HG02840 (cell line): Measurements from ENCODE around the gene KIF26A.
"Not testable (repeated sequence)": the region's sequence is repeated elsewhere in the genome, so short reads cannot be mapped to it uniquely, and the experiment has no call there.

Experiments used
- ATAC-seq: cut with Tn5 transposase; IDR thresholded peaks from one replicate; pipeline ENCODE4 v1.9.1; 2021; ENCODE audit warnings: mild to moderate bottlenecking, moderate library complexity, moderate number of reproducible peaks; ENCODE audit not compliant: unreplicated experiment, low FRiP score

The KIF26A gene

GRCh38 chr14:104217486-104218360 is 79.3 kb downstream of the KIF26A start:
- ATAC-seq: no peak

GRCh38 chr14:104218361-104219180 is 80.2 kb downstream of the KIF26A start:
- ATAC-seq: no peak

DNA sequence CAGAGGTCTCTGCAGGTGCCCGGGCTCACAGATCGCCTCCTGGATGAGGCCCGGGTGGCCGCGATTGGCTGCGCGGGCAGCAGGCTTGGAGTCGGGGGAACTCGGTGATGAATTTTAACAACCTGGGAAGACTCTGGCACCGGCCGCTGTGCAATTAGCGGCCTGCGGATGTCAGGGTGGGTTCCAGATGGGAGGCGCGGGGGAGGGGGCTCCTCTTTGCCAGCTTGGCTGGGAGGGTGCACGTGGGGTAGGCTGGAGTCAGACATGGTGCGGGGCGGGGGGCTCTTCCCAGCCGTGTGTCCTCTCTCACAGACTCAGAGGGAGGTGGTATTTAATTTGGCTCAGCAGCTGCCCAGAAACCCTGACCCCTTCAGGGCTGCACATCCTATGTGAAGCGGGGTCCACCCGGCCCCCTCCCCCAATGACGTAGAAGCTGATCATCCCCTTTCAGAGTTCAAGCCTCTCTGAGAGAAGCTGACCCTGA is 81.4 kb downstream of the KIF26A start:
- no peak for ATAC-seq

DNA sequence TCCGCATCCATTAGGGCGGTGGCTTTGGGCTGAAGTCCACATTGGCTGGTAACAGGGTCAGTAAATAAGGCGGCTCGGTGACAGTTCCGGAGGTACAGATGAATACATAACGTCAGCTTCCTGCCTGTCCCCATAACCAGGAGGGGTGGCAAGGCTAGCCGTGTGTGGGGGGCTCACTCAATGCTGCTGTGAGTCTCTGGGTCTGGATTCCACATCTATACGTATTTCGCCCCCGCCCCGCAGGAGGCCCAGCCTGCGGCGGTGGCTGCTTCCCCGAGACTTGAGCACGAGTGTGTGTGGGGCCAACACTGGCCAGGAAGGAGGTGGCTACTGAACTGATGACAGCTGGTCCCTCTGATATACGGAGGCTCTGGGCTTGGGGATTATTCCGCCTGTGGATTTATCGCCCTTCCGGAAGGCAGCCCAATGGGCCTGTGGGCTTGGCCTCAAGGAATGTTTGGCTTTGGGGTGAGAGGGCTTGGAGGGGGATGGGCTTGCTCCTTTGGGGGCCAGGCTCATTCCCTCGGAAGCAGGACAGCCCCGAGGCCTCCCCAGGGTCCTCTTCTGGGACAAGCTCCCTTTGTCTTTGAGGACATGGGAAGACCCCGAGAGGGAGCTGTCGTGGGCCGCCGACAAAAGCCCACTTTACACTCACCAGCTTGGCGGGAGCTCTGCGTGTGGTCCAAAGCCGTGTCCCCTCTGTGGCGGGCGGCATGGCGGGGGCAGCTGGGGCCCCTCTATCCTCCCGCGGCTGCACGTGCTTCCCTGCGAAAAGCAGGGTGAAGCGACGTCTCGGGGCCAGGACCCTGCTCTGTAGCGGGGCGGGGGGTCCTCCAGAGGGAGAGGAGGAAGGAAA is 82.1 kb downstream of the KIF26A start:
- no peak for ATAC-seq

DNA sequence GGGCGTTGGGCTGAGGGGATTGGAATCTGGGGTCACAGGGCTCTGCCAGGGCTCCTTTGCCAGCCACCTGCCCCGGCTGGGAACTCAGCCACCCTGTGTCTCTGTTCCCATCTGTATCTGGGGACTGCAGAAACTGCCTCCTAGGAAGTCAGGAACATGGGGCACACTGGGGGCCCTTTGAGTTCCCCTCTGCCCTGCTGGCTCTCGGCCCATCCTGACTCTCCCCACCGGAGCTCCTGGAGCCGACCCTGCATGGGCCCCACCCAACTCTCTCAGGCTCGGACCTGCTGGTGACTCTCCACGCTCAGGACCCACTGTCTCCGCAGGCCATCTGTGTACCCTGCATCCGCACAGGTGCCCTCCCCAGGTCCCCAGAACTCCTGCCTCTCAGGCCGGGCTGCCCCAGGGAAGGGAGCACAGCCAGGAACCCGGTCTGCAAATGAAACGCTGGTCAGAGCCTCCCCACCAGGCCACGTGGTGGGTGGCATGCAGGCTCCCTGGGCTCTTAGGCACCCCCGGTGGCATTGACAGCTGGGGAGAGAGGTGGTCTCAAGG is 82.8 kb downstream of the KIF26A start:
- no peak for ATAC-seq

- ATAC-seq: no peak
Measured at GRCh38 chr14:104221636-104222369, 83.4 kb downstream of the KIF26A start.

DNA sequence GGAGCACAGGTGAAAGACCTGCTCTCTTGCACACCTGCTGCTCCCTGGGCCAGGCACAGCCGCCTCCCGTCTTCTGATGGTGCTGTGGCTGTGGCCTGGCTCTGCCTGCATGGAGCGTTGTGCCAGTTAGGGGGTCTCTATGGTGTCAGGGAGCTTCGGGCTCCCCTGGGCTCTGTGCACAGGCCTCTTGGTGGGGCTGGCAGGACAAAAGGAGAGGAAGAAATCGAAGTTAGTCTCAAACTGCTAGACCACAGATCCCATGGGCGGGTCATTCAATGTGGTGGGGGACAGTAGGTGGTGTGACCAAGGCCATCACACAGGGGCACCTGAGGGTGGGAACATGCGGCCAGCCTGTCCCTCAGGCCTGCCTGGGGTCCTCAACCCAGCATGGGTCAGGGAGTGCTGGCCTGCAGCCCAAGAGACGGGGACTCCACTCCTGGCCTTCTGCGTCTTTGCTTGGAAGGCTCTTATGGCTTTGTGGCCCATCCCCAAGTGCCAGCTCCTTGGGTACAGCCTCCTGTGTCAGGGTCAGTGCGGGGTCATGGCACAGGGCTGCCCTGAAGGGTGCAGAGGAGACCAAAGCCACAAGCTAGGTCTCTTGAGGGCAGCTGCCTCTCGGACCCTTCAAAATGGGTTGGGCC is 84.1 kb downstream of the KIF26A start:
- ATAC-seq: no peak

GRCh38 chr14:104223101-104224041 is 85.0 kb downstream of the KIF26A start:
- no peak for ATAC-seq

GRCh38 chr14:104224131-104224505 is 85.7 kb downstream of the KIF26A start:
- no peak for ATAC-seq

- no peak for ATAC-seq
Measured at GRCh38 chr14:104224506-104225277, 86.3 kb downstream of the KIF26A start.

DNA sequence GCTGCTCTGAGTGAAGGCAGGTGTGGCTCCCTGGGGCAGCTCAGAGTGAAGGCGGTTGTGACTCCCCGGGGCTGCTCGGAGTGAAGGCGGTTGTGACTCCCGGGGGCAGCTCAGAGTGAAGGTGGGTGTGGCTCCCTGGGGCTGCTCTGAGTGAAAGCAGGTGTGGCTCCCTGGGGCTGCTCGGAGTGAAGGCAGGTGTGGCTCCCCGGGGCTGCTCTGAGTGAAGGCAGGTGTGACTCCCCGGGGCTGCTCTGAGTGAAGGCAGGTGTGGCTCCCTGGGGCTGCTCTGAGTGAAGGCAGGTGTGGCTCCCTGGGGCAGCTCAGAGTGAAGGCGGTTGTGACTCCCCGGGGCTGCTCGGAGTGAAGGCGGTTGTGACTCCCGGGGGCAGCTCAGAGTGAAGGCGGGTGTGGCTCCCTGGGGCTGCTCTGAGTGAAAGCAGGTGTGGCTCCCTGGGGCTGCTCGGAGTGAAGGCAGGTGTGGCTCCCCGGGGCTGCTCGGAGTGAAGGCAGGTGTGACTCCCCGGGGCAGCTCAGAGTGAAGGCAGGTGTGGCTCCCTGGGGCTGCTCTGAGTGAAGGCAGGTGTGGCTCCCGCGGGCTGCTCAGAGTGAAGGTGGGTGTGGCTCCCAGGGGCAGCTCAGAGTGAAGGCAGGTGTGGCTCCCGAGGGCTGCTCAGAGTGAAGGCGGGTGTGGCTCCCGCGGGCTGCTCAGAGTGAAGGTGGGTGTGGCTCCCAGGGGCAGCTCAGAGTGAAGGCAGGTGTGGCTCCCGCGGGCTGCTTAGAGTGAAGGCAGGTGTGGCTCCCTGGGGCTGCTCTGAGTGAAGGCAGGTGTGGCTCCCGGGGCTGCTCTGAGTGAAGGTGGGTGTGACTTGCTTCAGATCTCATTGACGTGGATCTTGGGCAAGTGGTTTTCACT is 87.1 kb downstream of the KIF26A start:
- ATAC-seq: not testable (repeated sequence)

GRCh38 chr14:104226421-104227383 is 88.3 kb downstream of the KIF26A start:
- no peak for ATAC-seq

DNA sequence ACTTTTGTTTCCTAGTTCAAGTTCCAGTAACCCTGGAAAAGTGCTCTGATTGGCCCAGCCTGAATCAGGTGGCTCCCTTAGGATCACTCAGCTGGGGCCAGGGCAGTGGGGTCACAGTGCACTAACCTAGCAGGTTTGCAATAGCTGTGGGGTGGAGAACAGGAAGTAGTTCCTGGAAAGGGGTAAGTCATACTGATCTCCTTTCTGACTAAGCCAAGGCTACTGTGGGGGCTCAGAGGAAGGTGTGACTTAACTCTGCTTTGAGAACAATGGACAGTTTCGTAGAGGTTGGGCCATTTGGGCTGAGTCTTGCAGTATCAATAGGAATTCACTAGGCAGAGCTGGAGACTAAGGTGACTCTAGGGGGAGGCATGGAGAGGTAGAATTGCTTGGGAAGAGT is 89.4 kb downstream of the KIF26A start:
- ATAC-seq: no peak

DNA sequence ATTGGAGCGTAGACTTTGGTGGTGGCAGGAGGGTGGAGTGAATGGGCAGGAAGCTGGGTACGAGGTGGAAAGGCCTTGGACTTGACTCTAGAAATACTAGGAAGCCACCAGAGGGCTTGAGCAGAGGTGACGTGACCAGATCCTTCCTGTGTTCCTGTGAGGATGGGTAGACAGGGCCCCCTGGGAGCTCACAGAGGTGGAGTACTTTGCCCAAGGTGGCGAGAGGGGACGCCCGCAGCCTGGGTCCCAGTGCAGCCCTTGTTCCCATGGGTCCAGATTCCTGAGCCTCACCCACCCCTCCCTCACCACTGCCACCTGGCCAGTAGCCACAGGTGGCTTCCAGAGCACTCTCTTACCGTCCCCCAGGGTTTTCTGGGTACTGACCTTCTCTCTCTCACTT is 89.8 kb downstream of the KIF26A start:
- ATAC-seq: no peak
